ENCODE results near the gene LRGUK.
A peak's percentile ranks its signal among the peaks of the same experiment; 100 is the strongest.
"Not testable (repeated sequence)": the region's sequence is repeated elsewhere in the genome, so short reads cannot be mapped to it uniquely, and the experiment has no call there.

LRGUK gene, protein sequence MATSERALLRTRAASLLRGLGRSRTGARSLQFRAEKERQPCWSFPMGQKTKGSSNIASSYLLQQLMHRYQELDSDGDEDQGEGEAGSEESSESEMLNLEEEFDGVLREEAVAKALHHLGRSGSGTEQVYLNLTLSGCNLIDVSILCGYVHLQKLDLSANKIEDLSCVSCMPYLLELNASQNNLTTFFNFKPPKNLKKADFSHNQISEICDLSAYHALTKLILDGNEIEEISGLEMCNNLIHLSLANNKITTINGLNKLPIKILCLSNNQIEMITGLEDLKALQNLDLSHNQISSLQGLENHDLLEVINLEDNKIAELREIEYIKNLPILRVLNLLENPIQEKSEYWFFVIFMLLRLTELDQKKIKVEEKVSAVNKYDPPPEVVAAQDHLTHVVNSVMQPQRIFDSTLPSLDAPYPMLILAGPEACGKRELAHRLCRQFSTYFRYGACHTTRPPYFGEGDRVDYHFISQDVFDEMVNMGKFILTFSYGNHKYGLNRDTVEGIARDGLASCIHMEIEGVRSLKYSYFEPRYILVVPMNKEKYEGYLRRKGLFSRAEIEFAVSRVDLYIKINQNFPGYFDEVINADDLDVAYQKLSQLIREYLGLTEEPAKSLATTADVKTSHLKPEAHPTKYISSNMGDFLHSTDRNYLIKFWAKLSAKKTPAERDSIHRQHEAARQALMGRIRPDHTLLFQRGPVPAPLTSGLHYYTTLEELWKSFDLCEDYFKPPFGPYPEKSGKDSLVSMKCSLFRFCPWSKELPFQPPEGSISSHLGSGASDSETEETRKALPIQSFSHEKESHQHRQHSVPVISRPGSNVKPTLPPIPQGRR

GRCh38 chr7:134126966-134127848 lies at the start of gene LRGUK:
TSS of gene LRGUK (plus strand) at chr7:134127340. CDS start at chr7:134127368, 28 bp downstream.
- peak; percentile 37 to 55 for DNase-seq (ENCODE audit: low read depth in 1 of 2, low spot score in 1 of 2)

GRCh38 chr7:134077560-134077959 lies 49.6 kb upstream of the LRGUK start:
- not testable (repeated sequence) for DNase-seq (ENCODE audit: low read depth in 1 of 2, low spot score in 1 of 2)

GRCh38 chr7:134078991-134079390 lies 48.1 kb upstream of the LRGUK start:
- DNase-seq (ENCODE audit: low read depth in 1 of 2, low spot score in 1 of 2), result no peak

DNA sequence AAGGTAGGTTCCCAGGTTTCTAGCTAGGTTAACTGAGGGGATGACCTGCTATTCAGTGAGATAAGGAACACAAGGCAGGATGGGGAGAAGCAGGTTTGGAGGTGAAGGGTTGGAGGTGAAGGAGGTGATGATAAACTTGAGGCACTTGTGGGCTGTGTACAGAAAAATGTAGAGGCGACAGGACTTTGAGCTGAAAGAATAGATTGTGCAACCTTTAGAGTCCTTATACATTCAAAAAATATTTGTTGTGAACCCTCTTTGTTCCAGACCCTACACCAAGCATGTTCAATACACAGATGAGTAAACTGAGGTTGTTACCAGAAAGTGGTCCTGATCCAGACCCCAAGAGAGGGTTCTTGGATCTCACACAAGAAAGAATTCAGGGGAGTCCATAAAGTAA lies 45.4 kb upstream of the LRGUK start:
- no peak for DNase-seq (ENCODE audit: low read depth in 1 of 2, low spot score in 1 of 2)

DNA sequence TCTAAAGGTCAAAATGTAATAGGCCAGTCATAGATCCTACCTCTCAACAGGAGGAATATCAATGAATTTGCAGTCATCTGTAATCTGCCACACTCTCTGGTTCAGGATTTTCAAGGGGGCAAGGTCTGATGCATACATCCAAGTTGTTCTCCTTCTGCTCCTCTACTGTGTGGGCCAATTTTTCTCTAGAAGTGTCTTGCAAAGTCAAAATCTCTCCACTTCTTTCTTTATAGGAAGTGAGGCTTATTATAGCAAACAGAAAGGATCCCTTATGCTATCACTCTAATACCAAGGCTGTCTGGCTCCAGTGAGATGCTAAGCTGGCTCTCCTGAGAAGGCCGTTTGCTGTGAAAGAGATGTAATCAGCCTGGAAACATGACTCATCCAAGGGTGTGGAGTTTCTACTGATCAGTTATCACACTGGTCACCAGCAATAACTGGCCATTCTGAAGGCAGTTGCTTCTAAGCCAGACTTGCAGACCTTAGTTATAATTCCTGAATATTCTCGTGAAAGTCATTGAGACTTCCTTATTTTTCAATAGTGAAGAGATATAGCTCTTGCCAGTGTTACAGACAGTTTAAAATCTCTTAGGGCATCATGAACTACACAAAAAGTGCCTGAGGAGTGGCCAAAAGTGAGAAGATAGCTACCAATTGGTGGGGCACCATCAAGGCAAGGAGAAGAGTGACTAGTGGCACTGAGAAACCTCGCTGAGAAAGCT lies 43.2 kb upstream of the LRGUK start:
- no peak for DNase-seq (ENCODE audit: low read depth in 1 of 2, low spot score in 1 of 2)

GRCh38 chr7:134084488-134085144 lies 42.5 kb upstream of the LRGUK start:
- no peak for DNase-seq (ENCODE audit: low read depth in 1 of 2, low spot score in 1 of 2)

DNA sequence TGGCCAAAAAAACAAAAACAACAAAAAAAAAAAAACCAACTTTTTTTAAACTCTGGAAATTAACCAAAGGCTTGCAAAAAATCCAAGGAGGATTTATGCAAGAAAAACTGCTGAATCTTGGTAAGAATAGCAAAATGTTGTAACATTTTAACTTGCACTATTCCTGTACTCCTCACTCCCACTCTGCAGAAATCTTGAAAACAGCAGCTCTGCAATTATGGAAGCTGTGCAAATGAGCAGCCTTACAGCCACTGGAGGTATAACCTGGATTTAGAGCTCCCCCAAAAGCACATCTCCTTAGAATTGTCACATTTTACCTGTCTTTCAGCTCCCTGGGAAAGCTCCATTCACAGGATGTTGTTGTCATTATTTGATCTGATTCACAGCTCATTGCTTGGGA lies 41.8 kb upstream of the LRGUK start:
- DNase-seq (ENCODE audit: low read depth in 1 of 2, low spot score in 1 of 2), result no peak

DNA sequence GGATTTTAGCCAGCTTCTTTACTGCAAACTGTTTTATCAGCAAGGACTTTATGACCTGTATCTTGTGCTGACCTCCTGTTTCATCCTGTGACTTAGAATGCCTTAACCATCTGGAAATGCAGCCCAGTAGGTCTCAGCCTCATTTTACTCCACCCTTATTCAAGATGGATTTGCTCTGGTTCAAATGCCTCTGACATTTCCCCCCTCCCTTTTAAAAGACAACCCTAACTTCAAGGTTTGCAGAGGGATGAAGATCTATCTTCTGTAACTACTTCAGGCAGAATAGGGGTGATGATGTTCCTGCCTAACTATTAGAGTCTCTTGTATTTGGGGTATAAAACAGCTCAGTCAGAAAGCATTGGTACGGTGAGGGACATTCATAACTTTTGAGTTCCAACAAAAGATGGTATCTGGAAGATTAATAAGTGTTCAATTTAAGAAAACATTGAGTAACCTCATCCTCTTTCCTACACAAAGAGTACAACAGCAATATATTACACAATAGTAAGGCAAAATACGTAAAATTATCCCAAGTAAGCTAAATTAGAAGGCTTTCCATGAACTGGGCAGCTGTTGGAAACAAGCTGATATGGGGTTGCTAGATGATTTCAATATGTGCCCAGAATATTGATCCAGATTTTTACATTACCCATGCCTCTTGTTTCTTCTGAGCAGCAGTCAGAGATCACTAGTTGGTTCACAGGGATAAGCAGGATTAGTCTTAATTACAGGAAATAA lies 40.0 kb upstream of the LRGUK start:
- no peak for DNase-seq (ENCODE audit: low read depth in 1 of 2, low spot score in 1 of 2)

GRCh38 chr7:134088199-134088598 lies 38.9 kb upstream of the LRGUK start:
- no peak for DNase-seq (ENCODE audit: low read depth in 1 of 2, low spot score in 1 of 2)

GRCh38 chr7:134089446-134089845 lies 37.7 kb upstream of the LRGUK start:
- DNase-seq (ENCODE audit: low read depth in 1 of 2, low spot score in 1 of 2), result no peak

- no peak for DNase-seq (ENCODE audit: low read depth in 1 of 2, low spot score in 1 of 2)
Observed at GRCh38 chr7:134098072-134098471, 29.1 kb upstream of the LRGUK start.

- DNase-seq (ENCODE audit: low read depth in 1 of 2, low spot score in 1 of 2), result no peak
Observed at GRCh38 chr7:134101716-134102115, 25.4 kb upstream of the LRGUK start.

- no peak for DNase-seq (ENCODE audit: low read depth in 1 of 2, low spot score in 1 of 2)
Observed at GRCh38 chr7:134104166-134104565, 23.0 kb upstream of the LRGUK start.

DNA sequence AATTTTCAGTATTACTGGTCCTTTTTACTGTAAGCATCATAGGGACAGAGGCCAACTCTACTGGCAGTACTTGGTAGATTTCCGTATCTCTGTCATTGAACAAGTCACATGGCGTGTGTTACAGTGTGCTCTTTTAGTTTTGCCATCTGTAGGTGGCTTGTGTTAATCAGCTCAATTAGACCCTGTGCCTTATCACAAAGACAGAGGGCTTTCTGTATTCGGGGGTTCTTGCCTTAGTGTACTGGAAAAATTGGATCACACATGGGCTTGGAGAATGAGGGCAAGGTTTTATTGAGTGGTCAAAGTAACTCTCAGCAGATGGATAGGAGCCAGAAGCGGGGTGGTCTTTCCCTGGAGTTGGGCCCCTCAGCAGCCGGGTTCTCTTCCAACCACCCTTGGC lies 21.3 kb upstream of the LRGUK start:
- DNase-seq (ENCODE audit: low read depth in 1 of 2, low spot score in 1 of 2), result no peak

DNA sequence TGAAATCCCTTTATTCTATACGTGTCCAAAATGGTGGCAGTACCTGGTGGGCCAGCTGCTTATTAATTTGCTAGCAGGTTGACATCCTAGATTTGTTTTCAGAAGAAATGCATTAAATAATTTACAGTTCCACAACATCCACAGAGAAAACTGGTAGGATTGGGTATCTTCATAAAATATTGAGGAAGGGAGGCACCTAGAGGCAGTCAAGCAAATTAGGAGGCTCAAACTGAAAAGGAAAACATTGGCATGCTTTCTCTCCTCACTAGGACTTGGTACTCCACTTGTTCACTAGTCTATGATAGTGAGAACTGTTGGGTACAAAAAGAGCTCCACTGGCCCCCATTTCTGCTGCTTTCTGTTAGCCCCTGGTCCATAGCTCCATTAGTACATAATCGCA lies 18.3 kb upstream of the LRGUK start:
- no peak for DNase-seq (ENCODE audit: low read depth in 1 of 2, low spot score in 1 of 2)

DNA sequence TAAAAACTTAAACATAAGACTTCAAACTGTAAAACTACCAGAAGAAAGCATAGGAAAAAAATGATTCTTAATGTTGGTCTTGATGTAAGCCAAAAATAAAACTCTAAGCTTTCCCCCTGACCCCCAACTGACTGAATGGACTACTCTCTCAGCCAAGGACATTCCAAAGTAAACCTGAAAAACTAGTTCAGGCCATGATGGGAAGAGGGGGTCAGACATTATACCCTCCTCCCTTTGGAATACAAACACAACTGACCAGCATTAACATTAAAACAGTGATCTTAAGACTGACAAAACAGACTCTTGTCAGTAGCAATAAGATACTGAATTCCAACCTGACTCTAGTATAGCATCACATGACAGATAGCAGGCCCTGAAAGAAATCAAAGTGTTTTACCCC lies 13.5 kb upstream of the LRGUK start:
- DNase-seq (ENCODE audit: low read depth in 1 of 2, low spot score in 1 of 2), result no peak

DNA sequence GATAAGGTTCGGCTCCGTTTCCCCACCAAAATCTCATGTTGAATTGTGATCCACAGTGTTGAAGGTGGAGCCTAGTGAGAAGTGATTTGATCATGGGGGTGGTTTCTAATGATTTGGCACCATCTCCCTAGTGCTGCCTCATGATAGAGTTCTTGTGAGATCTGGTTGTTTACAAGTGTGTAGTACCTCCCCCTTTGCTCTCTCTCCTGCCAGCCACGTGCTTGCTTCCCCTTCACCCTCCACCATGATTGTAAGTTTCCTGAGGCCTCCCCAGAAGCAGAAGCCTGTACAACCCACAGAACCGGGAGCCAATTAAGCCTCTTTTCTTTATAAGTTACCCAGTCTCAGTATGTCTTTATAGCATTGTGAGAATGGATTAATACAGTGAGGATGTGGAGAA lies 12.1 kb upstream of the LRGUK start:
- DNase-seq (ENCODE audit: low read depth in 1 of 2, low spot score in 1 of 2), result no peak

- DNase-seq (ENCODE audit: low read depth in 1 of 2, low spot score in 1 of 2), result no peak
Observed at GRCh38 chr7:134120405-134120804, 6.7 kb upstream of the LRGUK start.

DNA sequence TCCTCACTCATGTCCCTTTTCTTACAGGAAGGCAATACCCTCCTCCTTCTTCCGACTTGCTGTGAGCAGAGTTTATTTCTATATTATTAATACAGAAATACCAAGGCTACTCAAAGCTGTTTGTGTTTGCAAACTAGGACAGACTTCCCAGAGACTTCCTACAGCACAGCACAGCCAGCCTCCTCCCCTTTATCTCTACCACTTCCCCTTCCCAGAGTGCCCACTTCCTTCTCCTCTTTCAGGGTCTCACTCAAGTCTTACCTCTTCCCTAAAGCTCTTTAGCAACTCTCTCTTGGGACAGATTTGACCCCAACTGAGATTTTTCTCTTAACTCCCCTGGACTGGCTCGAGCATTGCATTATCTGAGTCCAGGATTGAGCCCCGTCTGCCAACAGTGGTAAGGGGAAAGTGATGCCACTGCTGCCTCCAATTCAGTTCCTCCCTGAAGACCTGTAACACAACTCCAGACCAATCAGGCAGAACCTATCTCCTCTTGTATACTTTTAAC lies 5.5 kb upstream of the LRGUK start:
- no peak for DNase-seq (ENCODE audit: low read depth in 1 of 2, low spot score in 1 of 2)

Measured in stimulated activated CD4-positive, alpha-beta T cell treated with anti-CD3 and anti-CD28 coated beads, Interleukin-15, amount 100 ng/mL, for 1 hour (primary cell).